Mesenchymal stem cell (in vitro differentiated cells and primary cell): ENCODE measurements around the gene RNU5D-1. TPM values are rescaled to one million over a fixed set of nuclear protein-coding genes. Genes with fewer than 3 reads are reported as not detected.

Experiments used
- DNase-seq: peaks from one replicate; pipeline ENCODE4 v3.0.0-alpha.2; 2013
- H2AFZ ChIP-seq: one replicate; pipeline ENCODE4 v1.6.1; 2013; ENCODE audit warnings: low read depth, mild to moderate bottlenecking, control low read depth, inconsistent platforms, low read length, moderate library complexity
- H2AK5ac ChIP-seq: 2 replicates; pipeline ENCODE4 v1.6.1; 2013; ENCODE audit warnings: low read length, moderate library complexity, mild to moderate bottlenecking, inconsistent platforms; ENCODE audit not compliant: severe bottlenecking
- H2BK120ac ChIP-seq: one replicate; pipeline ENCODE4 v1.6.1; 2013; ENCODE audit warnings: low read depth, mild to moderate bottlenecking, inconsistent platforms, low read length, moderate library complexity
- H2BK12ac ChIP-seq, 2 experiments: one replicate each; pipeline ENCODE4 v1.6.1; 2013; ENCODE audit warnings: inconsistent platforms in 2 of 2, low read length in 2 of 2, mild to moderate bottlenecking in 2 of 2, moderate library complexity in 2 of 2, control low read depth in 1 of 2
- H2BK15ac ChIP-seq: one replicate; pipeline ENCODE4 v1.6.1; 2013; ENCODE audit warnings: mild to moderate bottlenecking, low read depth, inconsistent platforms; ENCODE audit not compliant: poor library complexity, severe bottlenecking
- H2BK5ac ChIP-seq: 2 replicates; pipeline ENCODE4 v1.6.1; 2013; ENCODE audit warnings: low read depth, mild to moderate bottlenecking, low read length, control low read depth, inconsistent platforms; ENCODE audit not compliant: poor library complexity, severe bottlenecking
- H3K14ac ChIP-seq, 2 experiments: one replicate each; pipeline ENCODE4 v1.6.1; 2013; ENCODE audit warnings: inconsistent platforms in 2 of 2, low read length in 2 of 2, control low read depth in 1 of 2, mild to moderate bottlenecking in 1 of 2, moderate library complexity in 1 of 2
- H3K18ac ChIP-seq, 2 experiments: one replicate each; pipeline ENCODE4 v1.6.1; 2013; ENCODE audit warnings: inconsistent platforms in 2 of 2, low read length in 2 of 2, control low read depth in 1 of 2, low read depth in 1 of 2, mild to moderate bottlenecking in 1 of 2
- H3K23ac ChIP-seq, 2 experiments: one replicate each; pipeline ENCODE4 v1.6.1; 2013; ENCODE audit warnings: inconsistent platforms in 2 of 2, low read length in 2 of 2, mild to moderate bottlenecking in 2 of 2, moderate library complexity in 2 of 2, control low read depth in 1 of 2
- H3K27ac ChIP-seq: 2 replicates; pipeline ENCODE4 v1.5.1; 2013; ENCODE audit warnings: mild to moderate bottlenecking, moderate library complexity, low read length, control low read depth, inconsistent platforms; ENCODE audit not compliant: poor library complexity, severe bottlenecking
- H3K27me3 ChIP-seq, 2 experiments: 2 replicates each; pipeline versions ENCODE4 v1.6.1 to v1.7.0; 2013; ENCODE audit warnings: low read length in 2 of 2, mild to moderate bottlenecking in 2 of 2, moderate library complexity in 2 of 2, control low read depth in 1 of 2, inconsistent platforms in 1 of 2; ENCODE audit not compliant: control insufficient read depth in 1 of 2, insufficient read depth in 1 of 2
- H3K36me3 ChIP-seq, 2 experiments: 2 replicates each; pipeline versions ENCODE4 v1.6.1 to v1.7.0; 2013; ENCODE audit warnings: low read length in 2 of 2, control low read depth in 1 of 2, inconsistent platforms in 1 of 2, low read depth in 1 of 2, mild to moderate bottlenecking in 1 of 2; ENCODE audit not compliant: insufficient read depth in 2 of 2, control insufficient read depth in 1 of 2
- H3K4ac ChIP-seq, 2 experiments: one replicate each; pipeline ENCODE4 v1.6.1; 2013; ENCODE audit warnings: inconsistent platforms in 2 of 2, low read length in 2 of 2, mild to moderate bottlenecking in 2 of 2, moderate library complexity in 2 of 2, control low read depth in 1 of 2, low read depth in 1 of 2
- H3K4me1 ChIP-seq: 2 replicates; pipeline ENCODE4 v1.6.1; 2013; ENCODE audit warnings: low read depth, low read length, control low read depth; ENCODE audit not compliant: control insufficient read depth, insufficient read depth
- H3K4me2 ChIP-seq: 2 replicates; pipeline ENCODE4 v1.6.1; 2013; ENCODE audit warnings: low read length, mild to moderate bottlenecking, inconsistent platforms; ENCODE audit not compliant: poor library complexity, severe bottlenecking
- H3K4me3 ChIP-seq, 2 experiments: 2 replicates each; pipeline versions ENCODE4 v1.5.1 to v1.7.0; 2013; ENCODE audit warnings: low read length in 2 of 2, mild to moderate bottlenecking in 2 of 2, control low read depth in 1 of 2, low read depth in 1 of 2; ENCODE audit not compliant: insufficient read depth in 1 of 2
- H3K79me1 ChIP-seq: replicated peaks from 2 replicates; pipeline ENCODE4 v1.6.1; 2013; ENCODE audit warnings: mild to moderate bottlenecking, control low read depth, low read length, inconsistent platforms; ENCODE audit not compliant: poor library complexity, severe bottlenecking
- H3K9ac ChIP-seq: 2 replicates; pipeline ENCODE4 v1.7.0; 2013; ENCODE audit warnings: mild to moderate bottlenecking, low read length, moderate library complexity
- H3K9me3 ChIP-seq: 2 replicates; pipeline ENCODE4 v1.7.0; 2013; ENCODE audit warnings: mild to moderate bottlenecking, low read length; ENCODE audit not compliant: control insufficient read depth
- H4K8ac ChIP-seq: one replicate; pipeline ENCODE4 v1.6.1; 2013; ENCODE audit warnings: inconsistent platforms, mild to moderate bottlenecking, low read length, moderate library complexity
- H4K91ac ChIP-seq: one replicate; pipeline ENCODE4 v1.6.1; 2013; ENCODE audit warnings: mild to moderate bottlenecking, low read length, inconsistent platforms
- WGBS: methylation state at CpG from one replicate; pipeline ENCODE4 v1.1.7; 2013; ENCODE audit warnings: mixed read lengths; 5-methylcytosine and 5-hydroxymethylcytosine counted together
- polyA plus RNA-seq, 2 experiments: library from polyadenylated mRNA; stranded (reverse); fragments of 200-250 nt; gene quantifications; one replicate each; pipeline ENCODE4 v1.2.3, GENCODE V29; 2013

The RNU5D-1 gene
- not detected for polyA plus RNA-seq (2013, experiment 1 of 2)
- polyA plus RNA-seq (2013, experiment 2 of 2): not detected

DNA sequence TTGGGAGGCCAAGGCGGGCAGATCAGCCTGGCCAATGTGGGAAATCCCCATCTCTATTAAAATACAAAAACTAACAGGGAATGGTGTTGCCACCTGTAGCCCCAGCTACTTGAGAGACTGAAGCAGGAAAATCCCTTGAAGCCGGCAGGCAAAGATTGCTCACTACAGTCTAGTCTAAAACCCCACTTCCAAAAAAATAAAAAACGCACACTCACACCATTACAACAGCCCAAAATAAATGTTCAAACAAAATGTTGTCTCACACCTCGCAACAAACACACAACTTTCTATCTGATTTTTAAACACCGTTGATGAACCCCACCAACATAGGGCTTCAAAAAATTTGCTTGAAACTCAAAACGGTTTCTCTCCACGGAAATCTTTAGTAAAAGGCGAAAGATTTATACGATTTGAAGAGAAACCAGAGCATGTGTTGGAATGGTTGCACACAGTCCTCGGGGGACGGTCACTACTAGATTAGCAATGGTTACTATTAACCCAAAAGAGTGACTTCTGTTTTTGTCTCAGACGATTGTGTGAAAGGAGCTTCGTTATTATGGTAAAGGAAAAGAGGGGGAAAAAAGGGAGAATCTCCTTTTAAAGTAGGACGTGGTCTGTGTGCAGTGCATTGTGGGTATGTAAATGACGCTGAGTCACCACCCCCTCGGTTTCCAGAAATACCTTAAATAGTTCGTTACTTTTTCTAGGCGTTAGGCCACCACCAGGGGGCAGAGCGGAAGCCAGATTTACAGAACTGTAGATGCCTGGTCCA lies at the start of gene RNU5D-1:
Gene RNU5D-1 (minus strand): TSS at position 430 of the 772 bp plus-strand sequence.
- no peak within 1 kb of the TSS for H4K8ac ChIP-seq
- peak within 1 kb of the TSS; percentile 11 to 83 for H3K18ac ChIP-seq
- H4K91ac ChIP-seq: no peak within 1 kb of the TSS
- no peak within 1 kb of the TSS for H2BK15ac ChIP-seq
- H3K9ac ChIP-seq: peak within 1 kb of the TSS; percentile 91
- no peak within 1 kb of the TSS for H2AK5ac ChIP-seq
- peaks cover 7% of the 10 kb centered on the region for H3K4me1 ChIP-seq
- no peak within 1 kb of the TSS for H2AFZ ChIP-seq
- H3K4me2 ChIP-seq: peak within 1 kb of the TSS; percentile 63
- H3K27me3 ChIP-seq: no peaks in the 10 kb centered on the region
- WGBS: 2% methylated on average over 19 of the region's 19 CpGs
- H3K23ac ChIP-seq: no peak within 1 kb of the TSS
- peak within 1 kb of the TSS in 1 of 2 experiments; percentile 63 for H3K4me3 ChIP-seq
- no peaks in the 10 kb centered on the region for H3K36me3 ChIP-seq
- peak within 1 kb of the TSS; percentile 98 for H3K27ac ChIP-seq
- H2BK120ac ChIP-seq: no peak within 1 kb of the TSS
- no peaks in the 10 kb centered on the region for H3K79me1 ChIP-seq
- DNase-seq: peak; percentile 100
- H2BK5ac ChIP-seq: peak within 1 kb of the TSS; percentile 94
- H3K9me3 ChIP-seq: no peaks in the 10 kb centered on the region
- H3K14ac ChIP-seq: no peak within 1 kb of the TSS
- no peak within 1 kb of the TSS for H3K4ac ChIP-seq
- peak within 1 kb of the TSS in 1 of 2 experiments; percentile 37 for H2BK12ac ChIP-seq

GRCh38 chr1:44780583-44781121 lies 49.7 kb upstream of the RNU5D-1 start:
- Histone ChIP-seq H3K9ac (no peak overlapping the region), H3K4ac (no peak overlapping the region), H2BK15ac (no peak overlapping the region), H2AK5ac (no peak overlapping the region), H3K9me3 (no peaks in the 10 kb centered on the region), H4K91ac (no peak overlapping the region), H3K4me2 (no peak overlapping the region), H4K8ac (no peak overlapping the region), H2BK12ac (no peak overlapping the region), H3K23ac (no peak overlapping the region), H2AFZ (no peak overlapping the region), H3K14ac (no peak overlapping the region), H3K27me3 (peaks cover 0 to 6% of the 10 kb centered on the region in 2 experiments), H3K79me1 (no peaks in the 10 kb centered on the region), H3K36me3 (peaks cover 46 to 54% of the 10 kb centered on the region in 2 experiments), H3K27ac (no peak overlapping the region), H3K4me3 (no peak overlapping the region), H2BK120ac (no peak overlapping the region), H2BK5ac (no peak overlapping the region), H3K18ac (no peak overlapping the region), H3K4me1 (peaks cover 39% of the 10 kb centered on the region)
- WGBS: 93% methylated on average over 14 of the region's 14 CpGs
- no peak for DNase-seq

- peaks cover 21% of the 10 kb centered on the region for H3K4me1 ChIP-seq
- no peak overlapping the region for H2BK5ac ChIP-seq
- H3K4me2 ChIP-seq: no peak overlapping the region
- peak overlapping the region in 1 of 2 experiments; percentile 55 for H3K4me3 ChIP-seq
- WGBS: 100% methylated on average over 5 of the region's 6 CpGs
- H4K91ac ChIP-seq: no peak overlapping the region
- H2BK15ac ChIP-seq: no peak overlapping the region
- no peak overlapping the region for H2AK5ac ChIP-seq
- no peaks in the 10 kb centered on the region for H3K79me1 ChIP-seq
- H4K8ac ChIP-seq: no peak overlapping the region
- H3K23ac ChIP-seq: no peak overlapping the region
- H2BK120ac ChIP-seq: no peak overlapping the region
- no peaks in the 10 kb centered on the region for H3K9me3 ChIP-seq
- no peak overlapping the region for H3K14ac ChIP-seq
- H3K27ac ChIP-seq: no peak overlapping the region
- H3K4ac ChIP-seq: no peak overlapping the region
- H2AFZ ChIP-seq: no peak overlapping the region
- H3K27me3 ChIP-seq: no peaks in the 10 kb centered on the region
- H2BK12ac ChIP-seq: no peak overlapping the region
- H3K18ac ChIP-seq: no peak overlapping the region
- peaks cover 46 to 54% of the 10 kb centered on the region in 2 experiments for H3K36me3 ChIP-seq
- peak overlapping the region; percentile 96 for H3K9ac ChIP-seq
- DNase-seq: no peak
Observed at GRCh38 chr1:44778705-44779576, 48.0 kb upstream of the RNU5D-1 start.
